Smooth muscle cell of the coronary artery (primary cell): ENCODE data around the gene TULP4. TPM values are rescaled to one million over a fixed set of nuclear protein-coding genes. Genes with fewer than 3 reads are reported as not detected.

ENCODE experiments used
- total RNA-seq: library from RNA; depleted of rRNA; stranded (reverse); fragments of >200 nt; gene quantifications from 2 replicates; pipeline ENCODE4 v1.2.3, GENCODE V29; 2014; ENCODE audit warnings: low replicate concordance

Gene TULP4, protein sequence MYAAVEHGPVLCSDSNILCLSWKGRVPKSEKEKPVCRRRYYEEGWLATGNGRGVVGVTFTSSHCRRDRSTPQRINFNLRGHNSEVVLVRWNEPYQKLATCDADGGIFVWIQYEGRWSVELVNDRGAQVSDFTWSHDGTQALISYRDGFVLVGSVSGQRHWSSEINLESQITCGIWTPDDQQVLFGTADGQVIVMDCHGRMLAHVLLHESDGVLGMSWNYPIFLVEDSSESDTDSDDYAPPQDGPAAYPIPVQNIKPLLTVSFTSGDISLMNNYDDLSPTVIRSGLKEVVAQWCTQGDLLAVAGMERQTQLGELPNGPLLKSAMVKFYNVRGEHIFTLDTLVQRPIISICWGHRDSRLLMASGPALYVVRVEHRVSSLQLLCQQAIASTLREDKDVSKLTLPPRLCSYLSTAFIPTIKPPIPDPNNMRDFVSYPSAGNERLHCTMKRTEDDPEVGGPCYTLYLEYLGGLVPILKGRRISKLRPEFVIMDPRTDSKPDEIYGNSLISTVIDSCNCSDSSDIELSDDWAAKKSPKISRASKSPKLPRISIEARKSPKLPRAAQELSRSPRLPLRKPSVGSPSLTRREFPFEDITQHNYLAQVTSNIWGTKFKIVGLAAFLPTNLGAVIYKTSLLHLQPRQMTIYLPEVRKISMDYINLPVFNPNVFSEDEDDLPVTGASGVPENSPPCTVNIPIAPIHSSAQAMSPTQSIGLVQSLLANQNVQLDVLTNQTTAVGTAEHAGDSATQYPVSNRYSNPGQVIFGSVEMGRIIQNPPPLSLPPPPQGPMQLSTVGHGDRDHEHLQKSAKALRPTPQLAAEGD (N-terminal part only)
- total RNA-seq = 79.6 and 87.7 TPM in 2 replicates

DNA sequence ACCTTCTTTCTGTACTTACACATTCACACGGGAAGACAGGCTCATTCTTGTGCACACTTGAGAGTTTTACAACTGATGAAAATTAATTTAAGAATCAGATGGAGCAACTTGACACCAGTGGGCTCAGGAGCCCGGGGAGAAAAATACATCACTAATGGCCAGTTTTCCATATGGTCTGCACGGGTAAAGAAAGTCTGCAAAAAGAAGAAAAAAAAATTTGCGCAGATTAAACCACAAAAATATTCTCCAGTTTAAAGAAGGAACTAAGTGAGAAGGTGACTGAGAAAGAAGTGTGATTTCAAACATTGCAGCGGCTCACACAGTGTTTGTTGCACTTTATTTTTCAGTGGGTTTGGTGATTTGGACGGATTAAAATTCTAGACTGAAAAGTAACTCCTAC lies at the start of gene TULP4:
TULP4 (plus strand) TSS at position 301 of the 400 bp plus-strand sequence. CDS start 1,552 bp downstream, outside the sequence.

GRCh38 chr6:158559895-158560835 lies 247.9 kb downstream of the TULP4 start, which contains the start of gene TMEM181:
TSS of gene TMEM181 (plus strand) at chr6:158560091. CDS start at chr6:158560225, 134 bp downstream.

Other genes with a start within 250 kb of the TULP4 start
- gene SERAC1, start 144.2 kb upstream of the TULP4 start, total RNA-seq = 8.5 and 10.4 TPM in 2 replicates
- 7.5 and 9.7 TPM in 2 replicates for gene GTF2H5, start 144.1 kb upstream of the TULP4 start, total RNA-seq
- gene TMEM181, start 247.6 kb downstream of the TULP4 start, total RNA-seq = 26.4 and 38.3 TPM in 2 replicates